GM12874 (cell line): Measurements from ENCODE around the gene HMGN3.

ENCODE experiments used
- TF ChIP-seq, protein P1 (sequence below): IDR thresholded peaks from 2 replicates; pipeline ENCODE4 v1.5.1; 2011; ENCODE audit warnings: low read depth, mild to moderate bottlenecking, control low read depth, low read length, moderate library complexity; ENCODE audit not compliant: insufficient read depth

The HMGN3 gene

DNA sequence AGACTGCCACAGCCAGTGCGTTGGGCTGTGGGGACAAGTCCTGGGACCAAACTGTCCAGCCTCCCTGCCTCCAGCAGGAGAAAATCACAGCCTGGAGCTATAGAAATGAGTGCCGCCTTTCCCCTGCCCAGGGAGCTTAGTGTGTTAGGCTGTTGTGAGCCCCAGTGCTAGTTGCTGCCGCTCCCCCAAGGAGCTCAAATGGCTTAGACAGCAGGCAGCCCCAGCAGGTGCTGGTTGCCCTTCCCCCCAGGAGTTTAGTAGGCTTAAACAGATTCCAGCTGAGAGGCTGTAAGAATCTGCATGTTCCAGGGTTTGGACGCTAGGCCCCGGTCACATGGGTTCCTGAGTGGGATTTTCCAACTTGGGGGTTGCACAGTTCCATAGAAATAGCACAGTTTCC is 27.2 kb upstream of the HMGN3 start:
- TF ChIP-seq, protein P1, sequence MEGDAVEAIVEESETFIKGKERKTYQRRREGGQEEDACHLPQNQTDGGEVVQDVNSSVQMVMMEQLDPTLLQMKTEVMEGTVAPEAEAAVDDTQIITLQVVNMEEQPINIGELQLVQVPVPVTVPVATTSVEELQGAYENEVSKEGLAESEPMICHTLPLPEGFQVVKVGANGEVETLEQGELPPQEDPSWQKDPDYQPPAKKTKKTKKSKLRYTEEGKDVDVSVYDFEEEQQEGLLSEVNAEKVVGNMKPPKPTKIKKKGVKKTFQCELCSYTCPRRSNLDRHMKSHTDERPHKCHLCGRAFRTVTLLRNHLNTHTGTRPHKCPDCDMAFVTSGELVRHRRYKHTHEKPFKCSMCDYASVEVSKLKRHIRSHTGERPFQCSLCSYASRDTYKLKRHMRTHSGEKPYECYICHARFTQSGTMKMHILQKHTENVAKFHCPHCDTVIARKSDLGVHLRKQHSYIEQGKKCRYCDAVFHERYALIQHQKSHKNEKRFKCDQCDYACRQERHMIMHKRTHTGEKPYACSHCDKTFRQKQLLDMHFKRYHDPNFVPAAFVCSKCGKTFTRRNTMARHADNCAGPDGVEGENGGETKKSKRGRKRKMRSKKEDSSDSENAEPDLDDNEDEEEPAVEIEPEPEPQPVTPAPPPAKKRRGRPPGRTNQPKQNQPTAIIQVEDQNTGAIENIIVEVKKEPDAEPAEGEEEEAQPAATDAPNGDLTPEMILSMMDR = no peak

DNA sequence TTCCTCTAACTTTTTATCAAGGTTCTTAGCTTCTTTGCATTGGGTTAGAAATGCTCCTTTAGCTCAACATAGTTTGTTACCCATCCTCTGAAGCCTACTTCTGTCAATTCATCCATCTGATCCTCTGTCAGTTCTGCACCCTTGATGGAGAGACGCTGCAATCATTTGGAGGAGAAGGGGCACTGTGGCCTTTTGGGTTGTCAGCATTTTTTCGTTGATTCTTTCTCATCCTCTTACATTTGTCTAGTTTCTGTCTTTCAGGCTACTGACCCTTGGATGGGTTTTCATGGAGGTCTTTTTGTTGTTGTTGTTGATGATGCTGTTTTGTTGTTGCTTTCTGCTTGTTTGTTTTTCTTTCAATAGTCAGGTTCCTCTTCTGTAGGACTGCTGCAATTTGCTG is 26.3 kb upstream of the HMGN3 start:
- TF ChIP-seq, protein P1 = no peak

DNA sequence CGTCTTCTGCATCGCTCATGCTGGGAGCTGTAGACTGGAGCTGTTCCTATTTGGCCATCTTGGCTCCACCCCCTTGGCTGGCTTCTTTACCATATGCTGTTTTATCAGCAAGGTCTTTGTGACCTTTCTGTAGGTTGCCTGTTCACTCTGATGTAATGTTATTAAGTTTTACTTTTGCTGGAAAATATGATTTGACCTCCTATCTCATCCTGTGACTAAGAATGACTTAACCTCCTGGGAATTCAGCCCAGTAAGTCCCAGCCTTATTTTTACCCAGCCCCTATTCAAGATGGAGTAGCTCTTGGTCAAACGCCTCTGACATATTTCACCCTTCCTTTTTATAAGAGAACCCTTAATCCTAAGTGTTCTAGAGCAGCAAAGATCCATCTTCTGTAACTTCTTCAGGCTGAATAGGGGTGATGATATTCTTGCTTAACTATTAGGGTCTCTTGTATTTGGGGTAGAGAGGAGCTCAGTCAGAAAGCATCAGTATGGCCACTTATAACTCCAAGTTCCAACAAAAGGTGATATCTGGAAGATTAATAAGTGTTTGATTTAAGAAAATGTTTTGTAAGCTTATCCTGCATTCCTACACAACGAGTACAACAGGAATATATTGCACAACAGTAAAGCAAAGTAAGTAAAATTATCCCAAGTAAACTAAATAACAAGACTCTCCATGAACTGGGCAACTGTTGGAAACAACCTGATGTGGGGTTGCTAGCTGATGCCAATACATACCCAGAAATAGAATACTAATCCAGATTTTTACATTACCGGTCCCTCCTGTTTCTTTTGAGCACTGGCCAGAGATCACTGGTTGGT is 23.1 kb upstream of the HMGN3 start:
- TF ChIP-seq, protein P1 = no peak

DNA sequence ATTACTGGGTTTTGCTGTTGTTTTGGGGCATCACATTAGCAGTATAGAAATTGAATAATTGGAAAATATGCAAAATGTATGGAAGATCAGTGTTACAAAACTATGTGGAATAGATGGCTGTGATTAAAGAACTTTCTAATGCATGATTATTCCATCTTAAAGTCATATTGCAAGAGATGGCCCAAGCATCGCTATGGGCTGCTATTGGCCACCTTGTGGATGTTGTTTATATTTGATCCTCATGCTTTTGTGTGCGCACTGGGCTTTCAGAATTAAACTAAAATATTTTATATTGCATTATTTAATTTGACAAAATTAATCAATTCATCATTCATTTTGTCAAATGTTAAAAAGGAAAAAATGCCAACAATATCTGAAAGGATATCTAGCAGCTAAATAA is 16.1 kb upstream of the HMGN3 start:
- TF ChIP-seq, protein P1 = no peak

DNA sequence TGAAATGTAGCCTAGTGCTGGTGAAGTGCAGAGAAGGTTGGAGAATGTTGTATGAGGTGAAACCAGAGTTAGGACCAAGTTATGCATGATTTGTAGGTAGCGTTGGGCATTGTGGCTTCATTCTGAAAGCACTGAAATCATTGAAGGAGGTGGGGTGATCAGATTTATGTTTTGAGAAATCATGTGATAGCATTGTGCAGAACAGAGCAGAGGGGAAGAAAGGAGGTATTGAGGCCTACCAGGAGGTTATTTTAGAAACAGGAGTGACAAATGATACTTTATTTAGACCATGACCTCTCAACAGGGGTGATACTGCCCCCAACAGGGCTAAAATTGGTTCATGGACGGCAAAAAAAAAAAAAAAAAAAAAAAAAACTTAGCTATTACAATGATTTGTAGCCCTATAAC is 15.6 kb upstream of the HMGN3 start:
- TF ChIP-seq, protein P1 = 0 out of 2 replicates have a peak, but pooled peaks have one; percentile 15

DNA sequence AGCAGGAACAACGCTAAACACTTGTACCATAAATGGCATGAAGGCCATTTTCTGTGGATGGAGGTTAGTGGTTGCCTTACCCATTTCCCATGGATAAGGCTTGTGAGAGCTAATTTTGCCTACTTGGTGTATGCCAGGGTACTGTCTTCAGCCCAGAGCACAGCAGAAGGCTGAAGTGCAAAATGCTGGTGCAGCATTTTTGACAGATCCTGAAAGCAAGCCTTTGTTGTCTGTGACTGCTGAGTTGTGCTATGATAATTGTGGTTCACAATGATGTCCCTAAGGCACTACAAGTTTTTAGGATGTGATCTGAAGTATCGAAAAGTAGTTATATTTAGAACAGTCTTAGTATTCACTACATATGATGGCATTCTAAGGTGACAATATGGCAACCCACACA is 14.7 kb upstream of the HMGN3 start:
- TF ChIP-seq, protein P1 = no peak

DNA sequence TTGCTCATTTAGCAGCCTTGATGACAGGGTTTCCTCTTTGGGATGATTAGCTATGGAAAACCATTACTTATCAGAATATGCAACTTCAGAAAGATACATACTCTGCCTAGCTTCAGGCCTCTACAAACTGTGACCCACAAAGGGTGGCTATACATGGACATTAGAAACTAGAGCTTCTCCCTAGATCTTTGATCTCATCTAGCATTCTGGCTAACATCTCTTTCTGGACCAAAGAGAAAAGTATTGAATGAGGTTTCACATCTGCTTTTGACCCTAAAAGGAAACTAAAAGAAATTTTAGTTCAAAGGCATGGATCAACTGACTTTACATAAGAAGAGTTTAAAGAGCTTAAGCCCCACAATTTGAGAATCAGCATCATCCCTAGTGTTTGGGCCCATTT is 12.4 kb upstream of the HMGN3 start:
- TF ChIP-seq, protein P1 = no peak

DNA sequence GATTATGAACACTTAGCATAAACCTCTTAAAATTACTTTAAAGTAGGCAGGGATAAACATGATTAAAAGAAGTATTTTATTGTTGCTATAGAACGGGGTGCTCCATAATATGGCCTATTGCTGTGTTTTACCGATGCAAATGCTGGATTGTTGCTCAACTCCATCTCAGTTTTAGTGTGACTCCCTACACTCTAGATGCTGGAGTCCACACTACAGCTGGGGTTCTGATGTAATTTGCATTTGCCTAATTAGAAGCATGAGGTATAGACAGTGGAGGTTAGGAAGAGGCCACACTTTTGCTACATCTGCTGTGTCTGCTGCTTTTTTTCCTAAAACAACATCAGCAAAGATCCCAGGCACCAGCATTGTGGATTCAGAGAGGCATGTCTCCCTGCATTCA is 6.7 kb upstream of the HMGN3 start:
- TF ChIP-seq, protein P1 = no peak
